ENCODE measurements around the gene SLC37A4.

GRCh38 chr11:118998388-118998717 lies 32.3 kb downstream of the SLC37A4 start:
- TF ChIP-seq CTCF (IDR thresholded peaks at IDR 0.05; ENCODE audit: low read depth, low read length) (no peak), POLR2A (IDR thresholded peaks at IDR 0.05; ENCODE audit: extremely low read depth, insufficient read length) (no peak), MAX (IDR thresholded peaks at IDR 0.05; ENCODE audit: low read depth, low read length) (no peak), MYC (IDR thresholded peaks at IDR 0.05; ENCODE audit: low read depth, low read length) (no peak)
